ENCODE data around the gene RXRA.

RXRA gene

DNA sequence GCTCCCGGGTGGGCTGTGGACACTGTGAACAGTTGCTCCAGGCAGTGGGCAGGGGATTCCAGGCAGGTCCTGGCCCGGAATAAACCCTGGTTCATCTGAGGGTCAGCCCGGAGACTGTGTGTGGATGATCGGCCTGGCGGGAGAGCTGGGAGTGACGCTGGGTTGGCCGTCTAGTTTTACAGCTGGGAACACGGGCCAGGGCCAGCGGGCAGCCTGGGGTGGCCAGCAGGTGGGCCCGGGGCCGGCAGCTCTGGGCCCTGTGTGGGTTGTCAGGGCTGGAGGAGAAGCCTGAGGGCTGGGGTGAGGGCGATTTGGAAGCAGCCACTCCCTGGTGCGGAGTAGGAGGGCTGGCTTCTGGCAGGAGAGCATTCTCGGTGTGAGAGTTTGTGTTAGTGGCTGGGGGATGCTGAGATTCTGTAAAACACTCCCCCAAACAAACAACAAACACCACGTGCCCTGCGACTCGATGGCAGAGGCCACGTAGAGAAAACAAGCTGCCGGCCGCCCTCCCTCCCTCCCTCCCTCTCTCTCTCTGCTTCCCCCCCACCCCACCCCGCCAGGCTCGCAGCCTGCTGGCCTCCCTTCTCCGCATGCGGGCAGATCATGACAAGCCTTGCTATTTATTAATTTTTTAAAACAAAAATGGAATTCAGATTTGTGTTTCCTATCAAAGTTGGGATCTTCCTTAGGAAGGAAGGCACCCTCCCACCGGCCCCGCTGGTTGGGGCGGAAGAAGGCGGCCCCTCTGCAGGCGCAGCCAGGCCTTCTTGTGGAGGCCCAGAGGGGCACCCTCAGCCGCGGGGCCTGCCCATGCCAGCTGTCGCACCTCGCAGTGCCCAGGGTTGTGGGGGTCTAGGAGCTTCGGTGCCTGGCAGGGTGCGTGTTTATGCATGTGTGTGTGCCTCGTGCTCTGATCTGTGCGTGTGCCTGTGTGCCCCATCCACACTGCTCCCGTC lies 49.5 kb downstream of the RXRA start:
- H3K4me3 ChIP-seq (ENCODE audit: low read length) = no peak overlapping the region

DNA sequence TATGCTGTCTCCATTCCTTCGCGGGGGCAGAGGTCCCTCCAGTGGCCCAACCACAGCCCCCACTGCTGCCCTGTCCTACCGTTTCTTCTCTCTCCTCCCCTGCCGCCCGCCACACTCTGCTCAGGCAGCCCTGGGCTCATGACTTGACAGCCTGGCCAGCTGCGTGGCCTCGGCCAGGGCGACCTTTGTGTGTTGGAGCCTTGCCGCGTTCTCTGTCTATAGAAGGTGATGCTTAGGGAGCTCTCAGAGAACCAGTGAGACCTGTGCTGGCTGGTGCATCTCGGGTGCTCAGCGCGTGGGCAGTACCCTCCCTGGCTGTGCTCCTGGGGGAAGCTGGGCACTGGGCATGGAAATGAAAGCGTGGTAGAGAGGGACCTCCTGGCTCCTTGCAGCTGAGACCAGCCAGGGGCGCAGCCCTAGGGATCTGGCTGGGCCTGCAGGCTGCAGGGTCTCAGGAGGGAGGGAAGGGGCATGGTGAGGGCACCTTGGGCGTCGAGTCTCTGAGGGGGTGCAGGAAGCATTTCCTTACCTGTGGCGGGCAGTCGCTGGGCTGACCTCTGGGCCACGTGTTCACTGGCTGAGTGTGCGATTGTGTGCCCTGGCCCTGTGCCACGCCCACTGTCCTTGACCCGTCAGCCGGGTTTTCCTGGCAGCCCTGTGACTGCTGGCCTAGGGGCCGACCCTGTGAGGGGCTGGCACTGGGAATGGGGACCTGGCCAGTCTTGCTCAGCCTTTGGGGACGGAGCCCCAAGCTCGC lies 50.3 kb downstream of the RXRA start:
- DNase-seq (ENCODE audit: low read depth) = no peak
- TF ChIP-seq, protein P1, sequence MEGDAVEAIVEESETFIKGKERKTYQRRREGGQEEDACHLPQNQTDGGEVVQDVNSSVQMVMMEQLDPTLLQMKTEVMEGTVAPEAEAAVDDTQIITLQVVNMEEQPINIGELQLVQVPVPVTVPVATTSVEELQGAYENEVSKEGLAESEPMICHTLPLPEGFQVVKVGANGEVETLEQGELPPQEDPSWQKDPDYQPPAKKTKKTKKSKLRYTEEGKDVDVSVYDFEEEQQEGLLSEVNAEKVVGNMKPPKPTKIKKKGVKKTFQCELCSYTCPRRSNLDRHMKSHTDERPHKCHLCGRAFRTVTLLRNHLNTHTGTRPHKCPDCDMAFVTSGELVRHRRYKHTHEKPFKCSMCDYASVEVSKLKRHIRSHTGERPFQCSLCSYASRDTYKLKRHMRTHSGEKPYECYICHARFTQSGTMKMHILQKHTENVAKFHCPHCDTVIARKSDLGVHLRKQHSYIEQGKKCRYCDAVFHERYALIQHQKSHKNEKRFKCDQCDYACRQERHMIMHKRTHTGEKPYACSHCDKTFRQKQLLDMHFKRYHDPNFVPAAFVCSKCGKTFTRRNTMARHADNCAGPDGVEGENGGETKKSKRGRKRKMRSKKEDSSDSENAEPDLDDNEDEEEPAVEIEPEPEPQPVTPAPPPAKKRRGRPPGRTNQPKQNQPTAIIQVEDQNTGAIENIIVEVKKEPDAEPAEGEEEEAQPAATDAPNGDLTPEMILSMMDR (conservative IDR thresholded peaks at IDR 0.05; ENCODE audit: low read length) = no peak
- no peak overlapping the region for H3K4me3 ChIP-seq (ENCODE audit: low read length)

More for the DNA sequence above, 49.5 kb downstream of the RXRA start:
- peak; percentile 24 for DNase-seq (ENCODE audit: low read depth)
- TF ChIP-seq, protein P1 (conservative IDR thresholded peaks at IDR 0.05; ENCODE audit: low read length) = no peak

DNA sequence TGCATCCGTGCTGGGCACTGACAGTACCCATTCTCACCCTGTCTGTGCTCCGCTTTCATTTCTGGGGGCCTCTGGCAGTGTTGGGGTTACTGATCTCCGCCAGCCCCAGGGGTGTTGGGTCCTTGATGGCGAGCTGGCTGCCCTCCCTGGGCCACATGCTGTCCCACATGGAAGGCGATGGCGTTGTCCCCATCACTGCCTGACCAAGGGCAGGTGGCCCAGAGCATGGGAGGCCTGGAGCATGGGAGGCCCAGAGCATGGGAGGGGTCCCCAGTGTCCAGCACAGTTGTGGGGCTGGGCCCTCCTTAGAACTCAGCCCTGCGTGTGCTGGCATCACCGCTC lies 50.9 kb downstream of the RXRA start:
- DNase-seq (ENCODE audit: low read depth) = no peak
- H3K4me3 ChIP-seq (ENCODE audit: low read length) = no peak overlapping the region
- TF ChIP-seq, protein P1 (conservative IDR thresholded peaks at IDR 0.05; ENCODE audit: low read length) = no peak

DNA sequence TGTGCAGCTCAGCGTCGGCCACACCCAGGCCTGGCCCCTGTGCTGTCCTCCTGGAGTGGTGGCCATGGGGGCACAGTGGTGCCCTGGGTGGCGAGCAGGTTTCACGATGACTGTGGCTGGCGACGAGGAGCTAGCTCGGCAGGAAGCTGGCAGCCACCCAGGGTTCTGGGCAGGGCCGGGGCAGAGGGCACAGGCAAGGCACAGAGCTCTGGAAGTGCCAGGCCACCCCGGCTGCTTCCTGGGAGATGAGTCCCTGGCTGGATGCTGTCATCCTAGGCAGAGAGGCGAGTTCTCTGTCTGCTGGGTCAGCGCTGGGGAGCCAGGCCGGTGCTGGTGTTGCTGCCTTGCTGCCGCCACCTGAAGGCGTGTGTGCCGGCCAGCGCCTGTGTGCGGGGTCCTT lies 51.7 kb downstream of the RXRA start:
- TF ChIP-seq, protein P1 (conservative IDR thresholded peaks at IDR 0.05; ENCODE audit: low read length) = no peak
- DNase-seq (ENCODE audit: low read depth) = peak; percentile 19
- no peak overlapping the region for H3K4me3 ChIP-seq (ENCODE audit: low read length)

DNA sequence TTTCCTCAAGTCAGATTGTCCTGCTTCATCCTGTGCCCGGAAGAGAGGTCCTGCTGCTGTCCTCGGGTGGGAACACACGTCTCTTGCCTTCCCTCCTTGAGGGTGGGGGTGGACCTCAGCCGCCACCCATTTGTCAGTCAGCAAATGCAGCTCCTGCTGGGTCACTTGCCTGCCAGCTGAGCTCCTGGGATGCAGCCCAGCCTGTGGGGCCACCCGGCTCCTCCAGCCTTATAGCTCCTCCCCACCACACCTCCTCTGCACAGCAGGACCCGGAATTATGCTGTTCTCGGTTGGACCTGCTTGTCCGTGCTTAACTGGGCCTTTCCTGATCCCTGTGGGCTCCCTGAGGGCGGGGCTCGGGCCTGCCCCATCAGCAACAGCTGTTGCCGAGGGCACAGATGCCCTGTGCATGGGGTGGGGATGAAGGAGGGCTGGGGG lies 52.7 kb downstream of the RXRA start:
- no peak overlapping the region for H3K4me3 ChIP-seq (ENCODE audit: low read length)
- TF ChIP-seq, protein P1 (conservative IDR thresholded peaks at IDR 0.05; ENCODE audit: low read length) = no peak
- DNase-seq (ENCODE audit: low read depth) = peak; percentile 57

DNA sequence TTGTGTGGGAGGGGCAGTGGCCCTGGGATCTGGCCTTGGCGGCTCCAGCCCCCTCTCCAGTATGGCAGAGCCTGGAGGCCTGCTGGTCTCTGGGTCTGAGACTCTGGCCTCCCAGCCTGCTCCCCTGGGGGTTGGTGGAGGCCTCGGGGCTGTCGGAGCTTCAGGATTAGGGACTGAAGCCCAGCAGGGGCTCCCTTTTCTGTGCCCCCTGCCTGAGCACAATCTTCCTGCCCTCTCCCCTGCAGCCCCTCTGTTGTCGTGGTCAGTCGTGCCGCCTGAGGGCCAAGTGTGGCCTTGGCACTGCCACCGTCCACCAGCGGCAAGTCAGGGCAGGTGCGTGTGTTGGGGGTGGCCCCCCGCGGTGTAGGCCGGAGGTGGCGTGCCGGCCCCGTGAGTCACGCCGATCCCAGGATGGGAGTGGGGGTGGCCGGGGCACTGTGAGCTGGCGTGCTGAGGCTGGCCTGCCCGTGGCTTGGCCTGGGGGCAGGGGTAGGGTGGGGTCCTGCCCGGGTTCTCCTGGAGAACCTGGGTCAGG lies 53.6 kb downstream of the RXRA start:
- H3K4me3 ChIP-seq (ENCODE audit: low read length) = no peak overlapping the region
- TF ChIP-seq, protein P1 (conservative IDR thresholded peaks at IDR 0.05; ENCODE audit: low read length) = no peak
- DNase-seq (ENCODE audit: low read depth) = no peak
